ENCODE measurements around the gene FERMT3.

FERMT3 gene

DNA sequence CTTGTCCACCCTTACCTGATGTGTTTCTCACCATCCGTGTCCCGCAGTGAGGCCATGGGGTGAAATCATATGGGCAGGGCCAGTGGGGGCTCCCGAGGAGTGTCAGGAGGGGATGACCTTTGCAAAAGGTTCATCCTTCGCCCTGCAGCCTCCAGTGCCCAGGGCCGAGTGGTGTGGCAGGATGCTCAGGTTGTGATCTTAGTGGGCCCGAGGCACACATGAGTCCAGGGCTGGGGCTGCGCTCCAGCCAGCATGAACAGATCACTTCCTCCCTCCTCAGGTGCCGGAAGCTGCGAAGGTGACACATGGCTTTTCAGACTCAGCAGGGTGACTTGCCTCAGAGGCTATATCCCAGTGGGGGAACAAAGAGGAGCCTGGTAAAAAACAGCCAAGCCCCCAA, 31.6 kb downstream of the FERMT3 start:
- TF ChIP-seq CTCF (IDR thresholded peaks at IDR 0.05) (no peak), ZFX (IDR thresholded peaks at IDR 0.05; ENCODE audit: borderline replicate concordance) (no peak)
- H3K27ac ChIP-seq = 0 out of 2 replicates have a peak overlapping the region, but pooled peaks have one; percentile 30

- no peak overlapping the region for H3K27ac ChIP-seq
- no peak for TF ChIP-seq CTCF (IDR thresholded peaks at IDR 0.05)
- no peak for TF ChIP-seq ZFX (IDR thresholded peaks at IDR 0.05; ENCODE audit: borderline replicate concordance)
Measured at GRCh38 chr11:64238999-64239398, 32.5 kb downstream of the FERMT3 start.

GRCh38 chr11:64239662-64240434, 33.3 kb downstream of the FERMT3 start:
- H3K27ac ChIP-seq = peak overlapping the region; percentile 97
- TF ChIP-seq CTCF (IDR thresholded peaks at IDR 0.05) = no peak
- TF ChIP-seq ZFX (IDR thresholded peaks at IDR 0.05; ENCODE audit: borderline replicate concordance) = no peak

- TF ChIP-seq CTCF (IDR thresholded peaks at IDR 0.05) (no peak), ZFX (IDR thresholded peaks at IDR 0.05; ENCODE audit: borderline replicate concordance) (no peak)
Measured at GRCh38 chr11:64240435-64241240, 34.1 kb downstream of the FERMT3 start, which contains the start of gene FKBP2. Gene FKBP2, plus strand, starts transcription at chr11:64241095. Its CDS starts 1,293 bp downstream, at chr11:64242388.

GRCh38 chr11:64241241-64241490, 34.6 kb downstream of the FERMT3 start:
- TF ChIP-seq CTCF (IDR thresholded peaks at IDR 0.05) = no peak
- no peak for TF ChIP-seq ZFX (IDR thresholded peaks at IDR 0.05; ENCODE audit: borderline replicate concordance)
- H3K27ac ChIP-seq = peak overlapping the region; percentile 97

More at GRCh38 chr11:64240435-64241240, 34.1 kb downstream of the FERMT3 start, which contains the start of gene FKBP2:
- peak within 1 kb of the TSS; percentile 97 for H3K27ac ChIP-seq

GRCh38 chr11:64241491-64242374, 35.2 kb downstream of the FERMT3 start:
- H3K27ac ChIP-seq = peak overlapping the region; percentile 97
- TF ChIP-seq CTCF (IDR thresholded peaks at IDR 0.05) (no peak), ZFX (IDR thresholded peaks at IDR 0.05; ENCODE audit: borderline replicate concordance) (no peak)
